Measurements from ENCODE around the gene CXCL14. TPM values are rescaled to one million over a fixed set of nuclear protein-coding genes. Genes with fewer than 3 reads are reported as not detected.

CXCL14 gene
- total and polyA plus RNA-seq, 2 of the 4 experiments (the other 2 are of a cell fraction), result not detected

DNA sequence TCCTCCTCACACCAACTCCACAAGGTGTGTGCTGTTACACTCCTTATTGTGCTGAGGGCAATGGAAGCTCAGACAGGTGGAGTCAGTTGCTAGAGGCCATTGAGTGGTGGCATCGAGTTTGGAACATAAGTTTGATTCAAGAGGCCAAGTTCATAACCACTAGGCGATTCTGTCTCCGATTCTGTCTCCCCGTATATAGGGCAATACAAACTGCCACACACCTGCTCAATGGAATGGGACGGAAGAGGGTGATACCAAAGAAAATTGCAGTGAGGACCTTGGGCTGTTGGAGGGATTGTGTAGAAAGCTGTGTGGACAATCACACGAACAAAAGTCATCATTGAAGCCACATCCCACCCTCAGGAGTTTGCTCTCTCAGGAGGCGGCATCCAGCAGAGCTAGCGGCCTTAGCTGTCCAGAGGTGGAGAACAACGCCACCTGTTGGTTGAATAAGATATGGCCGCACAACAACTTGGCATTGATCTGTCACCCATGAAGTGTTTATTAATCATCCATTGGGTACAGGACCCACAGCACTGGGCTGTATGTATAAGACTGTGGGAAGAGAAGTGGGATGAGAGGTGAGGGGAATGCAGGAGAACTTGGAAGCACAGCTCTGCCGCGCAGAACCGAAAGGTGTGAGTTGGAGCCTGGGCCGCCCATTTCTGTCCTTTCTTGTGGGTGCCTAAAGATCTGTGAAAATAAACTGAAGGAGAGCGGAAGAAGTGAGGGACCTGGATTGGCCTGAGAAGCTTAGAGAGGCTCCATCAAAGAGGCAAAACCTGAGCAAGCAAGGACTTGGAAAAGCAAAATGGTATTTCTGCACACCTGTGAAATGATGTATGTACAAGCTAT is 27.0 kb downstream of the CXCL14 start:
- intact Hi-C loops (cut with micrococcal nuclease), result loop anchor here (1.0 to 10.0 kb wide), 2 partner anchors 86 to 197 kb away; no protein-coding TSS in a partner anchor
- Histone ChIP-seq H2BK120ac (ENCODE audit: low read depth, low read length) (no peak overlapping the region), H2AK9ac (replicated peaks; ENCODE audit: low read depth, low read length, poor library complexity) (no peak overlapping the region), H3K36me3 (ENCODE audit: control insufficient read depth, insufficient read depth, low read length) (no peaks in the 10 kb centered on the region), H3K9me1 (ENCODE audit: insufficient read depth, low read length) (no peaks in the 10 kb centered on the region), H2BK20ac (ENCODE audit: low read depth, low read length) (no peak overlapping the region), H3K9me3 (ENCODE audit: control insufficient read depth, insufficient read depth, low read length) (no peaks in the 10 kb centered on the region), H4K91ac (ENCODE audit: insufficient read depth, low read depth, low read length) (no peak overlapping the region), H3K18ac (ENCODE audit: low read depth, low read length) (no peak overlapping the region), H3K4me1 (ENCODE audit: control insufficient read depth, insufficient read depth, low read length) (no peaks in the 10 kb centered on the region), H3K4me2 (ENCODE audit: low read depth, low read length) (no peak overlapping the region), H3K56ac (ENCODE audit: extremely low read depth, insufficient read depth, low read length) (no peak overlapping the region), H3K27ac (ENCODE audit: insufficient read depth, low read length) (no peak overlapping the region), H2BK5ac (ENCODE audit: low read depth, low read length, poor library complexity, severe bottlenecking) (no peak overlapping the region), H4K20me1 (ENCODE audit: insufficient read depth, low read length) (no peaks in the 10 kb centered on the region), H3K79me1 (ENCODE audit: low read depth in 1 of 2, low read length in 2 of 2) (no peaks in the 10 kb centered on the region), H3K23ac (ENCODE audit: low read depth, low read length) (no peak overlapping the region), H4K5ac (ENCODE audit: low read depth, low read length) (no peak overlapping the region), H3K9ac (ENCODE audit: low read depth, low read length) (no peak overlapping the region), H3K4ac (ENCODE audit: low read depth, low read length) (no peak overlapping the region), H2AFZ (replicated peaks; ENCODE audit: low read length, poor library complexity) (peak overlapping the region; percentile 34), H2AK5ac (ENCODE audit: low read depth, low read length) (no peak overlapping the region), H3K27me3 (ENCODE audit: control insufficient read depth, insufficient read depth, low read length) (peaks cover 59% of the 10 kb centered on the region), H3K14ac (replicated peaks; ENCODE audit: low read depth, low read length) (no peak overlapping the region), H4K8ac (ENCODE audit: low read depth in 2 of 2, low read length in 2 of 2) (no peak overlapping the region), H2BK15ac (ENCODE audit: low read depth, low read length) (no peak overlapping the region), H3K4me3 (ENCODE audit: insufficient read depth, low read depth, low read length) (no peak overlapping the region)
- in situ Hi-C loops (cut with MboI; ENCODE audit: low sequenced_read_pairs), result loop anchor here (5.0 to 25.0 kb wide), 2 partner anchors 85 to 660 kb away; no protein-coding TSS in a partner anchor
- TF ChIP-seq RFX5 (IDR thresholded peaks at IDR 0.05; ENCODE audit: low read depth, low read length), result no peak
- TF ChIP-seq MAZ (IDR thresholded peaks at IDR 0.05; ENCODE audit: borderline replicate concordance, low read depth, low read length), result no peak
- TF ChIP-seq BHLHE40 (IDR thresholded peaks at IDR 0.05; ENCODE audit: low read depth, low read length), result no peak
- TF ChIP-seq, protein P1, sequence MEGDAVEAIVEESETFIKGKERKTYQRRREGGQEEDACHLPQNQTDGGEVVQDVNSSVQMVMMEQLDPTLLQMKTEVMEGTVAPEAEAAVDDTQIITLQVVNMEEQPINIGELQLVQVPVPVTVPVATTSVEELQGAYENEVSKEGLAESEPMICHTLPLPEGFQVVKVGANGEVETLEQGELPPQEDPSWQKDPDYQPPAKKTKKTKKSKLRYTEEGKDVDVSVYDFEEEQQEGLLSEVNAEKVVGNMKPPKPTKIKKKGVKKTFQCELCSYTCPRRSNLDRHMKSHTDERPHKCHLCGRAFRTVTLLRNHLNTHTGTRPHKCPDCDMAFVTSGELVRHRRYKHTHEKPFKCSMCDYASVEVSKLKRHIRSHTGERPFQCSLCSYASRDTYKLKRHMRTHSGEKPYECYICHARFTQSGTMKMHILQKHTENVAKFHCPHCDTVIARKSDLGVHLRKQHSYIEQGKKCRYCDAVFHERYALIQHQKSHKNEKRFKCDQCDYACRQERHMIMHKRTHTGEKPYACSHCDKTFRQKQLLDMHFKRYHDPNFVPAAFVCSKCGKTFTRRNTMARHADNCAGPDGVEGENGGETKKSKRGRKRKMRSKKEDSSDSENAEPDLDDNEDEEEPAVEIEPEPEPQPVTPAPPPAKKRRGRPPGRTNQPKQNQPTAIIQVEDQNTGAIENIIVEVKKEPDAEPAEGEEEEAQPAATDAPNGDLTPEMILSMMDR (conservative IDR thresholded peaks at IDR 0.05; ENCODE audit: low read depth, low read length), result peak; percentile 91
- TF ChIP-seq RAD21 (IDR thresholded peaks at IDR 0.05; ENCODE audit: low read length), result peak; percentile 91
- TF ChIP-seq CHD1 (IDR thresholded peaks at IDR 0.05; ENCODE audit: low read depth, low read length), result no peak
- peak; percentile 96 for TF ChIP-seq SMC3 (IDR thresholded peaks at IDR 0.05; ENCODE audit: low read depth, low read length)
- TF ChIP-seq POLR2A (IDR thresholded peaks at IDR 0.05; ENCODE audit: low read depth, low read length), result no peak
- no TSS peak for BruUV-seq (replicated peaks)
- CTCF ChIA-PET, result interaction anchor here (0.6 to 8.0 kb wide), 11 partner anchors 9 to 332 kb away, joined by 3 to 108 read pairs (median 4); no protein-coding TSS in a partner anchor
- ATAC-seq (ENCODE audit: low read depth) (peak; percentile 92), DNase-seq (peak; percentile 75)
- 42% methylated on average over 7 of the region's 15 CpGs; no CpG with 5 or more reads in 1 of the 2 experiments for WGBS, 2 experiments (ENCODE audit: extremely low coverage in 2 of 2, insufficient read length in 1 of 2)
- POLR2A ChIA-PET (ENCODE audit: unreplicated experiment), result interaction anchor here (0.6 kb wide), 1 partner anchor 14 kb away, joined by 3 read pairs; no protein-coding TSS in a partner anchor
- dilution Hi-C loops (cut with HindIII; ENCODE audit: low sequenced_read_pairs, unreplicated experiment), result loop anchor here (25.0 kb wide), 1 partner anchor 90 kb away; the partner anchor contains the start of gene TIFAB

Measured in IMR-90 (cell line).